ENCODE data around the gene USP21.

- TF ChIP-seq CTCF (IDR thresholded peaks at IDR 0.05) = peak; percentile 48
- TF ChIP-seq EZH2phosphoT487 (IDR thresholded peaks at IDR 0.05) = no peak
These were observed 21.3 kb downstream of the USP21 start for GRCh38 chr1:161180639-161181038.
